ENCODE results near the gene SPINDOC. TPM values are rescaled to one million over a fixed set of nuclear protein-coding genes. Genes with fewer than 3 reads are reported as not detected.
A peak's percentile ranks its signal among the peaks of the same experiment; 100 is the strongest.
"Not testable (repeated sequence)": the region's sequence is repeated elsewhere in the genome, so short reads cannot be mapped to it uniquely, and the experiment has no call there.

SPINDOC gene
- total and polyA plus RNA-seq, 12 donors: 7.0 to 13.2 (median 9.6) TPM

GRCh38 chr11:63862923-63863322, 49.7 kb downstream of the SPINDOC start:
- Histone ChIP-seq H3K27me3 (no peaks in the 10 kb centered on the region), H3K36me3 (peaks cover 0 to 62% (median 4%) of the 10 kb centered on the region in 9 donors), H3K4me3 (no peak overlapping the region), H3K9me3 (no peaks in the 10 kb centered on the region), H3K4me1 (peaks cover 10 to 68% (median 42%) of the 10 kb centered on the region in 9 donors), H3K27ac (peak overlapping the region in 1 of 10 donors; percentile 58)
- intact Hi-C loops (cut with DNase I): no loop called here
- ATAC-seq: peak in 1 of 8 donors; percentile 7
- DNase-seq: no peak
- 58 to 65% methylated on average over 4 of the region's 4 CpGs for WGBS, 2 donors
- TF ChIP-seq, protein P1, sequence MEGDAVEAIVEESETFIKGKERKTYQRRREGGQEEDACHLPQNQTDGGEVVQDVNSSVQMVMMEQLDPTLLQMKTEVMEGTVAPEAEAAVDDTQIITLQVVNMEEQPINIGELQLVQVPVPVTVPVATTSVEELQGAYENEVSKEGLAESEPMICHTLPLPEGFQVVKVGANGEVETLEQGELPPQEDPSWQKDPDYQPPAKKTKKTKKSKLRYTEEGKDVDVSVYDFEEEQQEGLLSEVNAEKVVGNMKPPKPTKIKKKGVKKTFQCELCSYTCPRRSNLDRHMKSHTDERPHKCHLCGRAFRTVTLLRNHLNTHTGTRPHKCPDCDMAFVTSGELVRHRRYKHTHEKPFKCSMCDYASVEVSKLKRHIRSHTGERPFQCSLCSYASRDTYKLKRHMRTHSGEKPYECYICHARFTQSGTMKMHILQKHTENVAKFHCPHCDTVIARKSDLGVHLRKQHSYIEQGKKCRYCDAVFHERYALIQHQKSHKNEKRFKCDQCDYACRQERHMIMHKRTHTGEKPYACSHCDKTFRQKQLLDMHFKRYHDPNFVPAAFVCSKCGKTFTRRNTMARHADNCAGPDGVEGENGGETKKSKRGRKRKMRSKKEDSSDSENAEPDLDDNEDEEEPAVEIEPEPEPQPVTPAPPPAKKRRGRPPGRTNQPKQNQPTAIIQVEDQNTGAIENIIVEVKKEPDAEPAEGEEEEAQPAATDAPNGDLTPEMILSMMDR (IDR thresholded peaks at IDR 0.05): no peak

- peaks cover 17 to 68% (median 42%) of the 10 kb centered on the region in 9 donors for H3K4me1 ChIP-seq
- H3K27ac ChIP-seq; ATAC-seq; H3K27me3 ChIP-seq; intact Hi-C loops (cut with DNase I); DNase-seq; H3K9me3 ChIP-seq; H3K4me3 ChIP-seq: not testable (repeated sequence)
- WGBS, 2 donors: 97 to 98% methylated on average over 6 of the region's 6 CpGs
- peaks cover 0 to 62% (median 4%) of the 10 kb centered on the region in 9 donors for H3K36me3 ChIP-seq
These were observed 50.4 kb downstream of the SPINDOC start for GRCh38 chr11:63863620-63864019.

GRCh38 chr11:63866211-63866610, 53.0 kb downstream of the SPINDOC start:
- Histone ChIP-seq H3K27ac (peak overlapping the region in 2 of 10 donors; percentile 19 to 48), H3K27me3 (no peaks in the 10 kb centered on the region), H3K9me3 (no peaks in the 10 kb centered on the region), H3K4me1 (peaks cover 32 to 83% (median 57%) of the 10 kb centered on the region in 9 donors), H3K4me3 (no peak overlapping the region), H3K36me3 (peaks cover 0 to 50% (median 4%) of the 10 kb centered on the region in 9 donors)
- no peak for DNase-seq
- TF ChIP-seq, protein P1 (IDR thresholded peaks at IDR 0.05): no peak
- intact Hi-C loops (cut with DNase I): no loop called here
- no peak for ATAC-seq
- 61 to 78% methylated on average over 4 of the region's 4 CpGs for WGBS, 2 donors

GRCh38 chr11:63867511-63867910, 54.3 kb downstream of the SPINDOC start:
- ATAC-seq (no peak), DNase-seq (no peak)
- intact Hi-C loops (cut with DNase I): no loop called here
- peak overlapping the region in 2 of 10 donors; percentile 2 to 48 for H3K27ac ChIP-seq
- TF ChIP-seq, protein P1 (IDR thresholded peaks at IDR 0.05): no peak
- H3K9me3 ChIP-seq: no peaks in the 10 kb centered on the region
- H3K36me3 ChIP-seq: peaks cover 0 to 37% (median 4%) of the 10 kb centered on the region in 9 donors
- no peaks in the 10 kb centered on the region for H3K27me3 ChIP-seq
- 94 to 97% methylated on average over 4 of the region's 4 CpGs for WGBS, 2 donors
- no peak overlapping the region for H3K4me3 ChIP-seq
- peaks cover 35 to 89% (median 67%) of the 10 kb centered on the region in 9 donors for H3K4me1 ChIP-seq

- no peak for ATAC-seq
- no peak for DNase-seq
- Histone ChIP-seq H3K27ac (peak overlapping the region in 4 of 10 donors; percentile 2 to 56 (median 47)), H3K4me3 (no peak overlapping the region), H3K27me3 (no peaks in the 10 kb centered on the region), H3K9me3 (no peaks in the 10 kb centered on the region), H3K4me1 (peaks cover 41 to 89% (median 77%) of the 10 kb centered on the region in 9 donors), H3K36me3 (peaks cover 0 to 28% (median 0%) of the 10 kb centered on the region in 9 donors)
- intact Hi-C loops (cut with DNase I): no loop called here
- TF ChIP-seq, protein P1 (IDR thresholded peaks at IDR 0.05): no peak
- WGBS, 2 donors: 26 to 32% methylated on average over 9 of the region's 9 CpGs
These were observed 55.3 kb downstream of the SPINDOC start for GRCh38 chr11:63868399-63869064.
